OCI-LY3 (cell line): Measurements from ENCODE around the gene CDC5L.

Experiments used
- CTCF ChIP-seq: fragments of 200-600, 300-600 bp; sonication (generic); IDR thresholded peaks from 2 replicates; pipeline ENCODE4 v1.5.1; 2014; ENCODE audit warnings: antibody characterized with exemption, low read length, low read depth
- EZH2phosphoT487 ChIP-seq: fragments of 200-600 bp; shearing (Covaris generic); IDR thresholded peaks from 2 replicates; pipeline ENCODE4 v1.6.1; 2018; ENCODE audit warnings: antibody characterized with exemption, mixed run types, low read depth

GRCh38 chr6:44349904-44350649, 37.4 kb upstream of the CDC5L start:
- TF ChIP-seq CTCF (no peak), EZH2phosphoT487 (no peak)
